GM12878 (cell line): Measurements from ENCODE around the gene GSAP.

Source experiments
- ASH2L ChIP-seq: fragments of 300-600, 200-600 bp; sonication (generic); IDR thresholded peaks from 2 replicates; pipeline ENCODE4 v1.6.1; 2017; ENCODE audit warnings: low read depth, mild to moderate bottlenecking, borderline replicate concordance
- CTCF ChIP-seq, 3 experiments: IDR thresholded peaks in 2 of 3; conservative IDR thresholded peaks in 1 of 3; 2 replicates each; pipeline ENCODE4 v1.5.1; 2011; ENCODE audit warnings: low read depth in 3 of 3, low read length in 3 of 3, mild to moderate bottlenecking in 3 of 3, control low read depth in 2 of 3, moderate library complexity in 2 of 3, inconsistent platforms in 1 of 3, mixed read lengths in 1 of 3; ENCODE audit not compliant: control insufficient read depth in 2 of 3, insufficient read depth in 1 of 3; ENCODE audit errors: extremely low read depth in 1 of 3

GRCh38 chr7:77337456-77337990 is 78.6 kb downstream of the GSAP start:
- TF ChIP-seq ASH2L (no peak), CTCF (IDR thresholded peaks at IDR 0.05 in 2 of 3, conservative IDR thresholded peaks at IDR 0.05 in 1 of 3; ENCODE audit: control insufficient read depth in 2 of 3, extremely low read depth in 1 of 3, insufficient read depth in 1 of 3, low read depth in 3 of 3, low read length in 3 of 3) (no peak)
